ENCODE measurements around the gene GRHL3. TPM values are rescaled to one million over a fixed set of nuclear protein-coding genes. Genes with fewer than 3 reads are reported as not detected.

GRHL3 gene
- total RNA-seq, 1 donor from 2014 or later = 1.5 TPM

DNA sequence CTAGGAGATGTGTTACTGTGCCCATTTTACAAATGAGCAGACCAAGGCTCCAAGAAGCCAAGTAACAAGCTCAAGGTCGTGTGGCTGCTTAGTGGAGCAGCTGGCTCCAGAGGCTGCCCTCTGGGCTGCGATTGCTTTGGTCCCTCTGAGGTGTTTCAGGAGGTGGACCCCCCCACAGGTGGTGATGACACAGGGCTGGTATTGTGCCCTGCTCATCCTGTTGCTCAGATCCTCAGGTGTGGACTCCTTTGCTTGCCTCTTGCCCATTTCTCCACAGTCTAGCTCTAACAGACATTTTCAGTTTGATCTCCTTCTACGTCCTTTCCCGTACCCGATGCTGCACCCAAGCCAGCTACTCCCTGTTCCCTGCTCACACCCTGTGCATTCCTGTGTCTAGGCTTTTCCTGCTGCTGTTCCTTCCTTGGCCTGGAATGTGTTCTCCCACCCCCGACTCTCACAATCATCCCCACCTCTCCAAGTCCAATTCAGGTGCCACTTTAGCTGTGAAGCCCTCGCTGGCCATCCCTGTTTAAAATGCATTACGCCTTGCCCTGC lies 28.1 kb upstream of the GRHL3 start:
- no peak for DNase-seq (ENCODE audit: low spot score)
- H3F3A ChIP-seq (ENCODE audit: low read depth) = peaks cover 15% of the 10 kb centered on the region
- no peak overlapping the region for H3K4me3 ChIP-seq
- TF ChIP-seq EZH2phosphoT487 (IDR thresholded peaks at IDR 0.05) (no peak), EZH2 (IDR thresholded peaks at IDR 0.05) (no peak)
- TF ChIP-seq, protein P1, sequence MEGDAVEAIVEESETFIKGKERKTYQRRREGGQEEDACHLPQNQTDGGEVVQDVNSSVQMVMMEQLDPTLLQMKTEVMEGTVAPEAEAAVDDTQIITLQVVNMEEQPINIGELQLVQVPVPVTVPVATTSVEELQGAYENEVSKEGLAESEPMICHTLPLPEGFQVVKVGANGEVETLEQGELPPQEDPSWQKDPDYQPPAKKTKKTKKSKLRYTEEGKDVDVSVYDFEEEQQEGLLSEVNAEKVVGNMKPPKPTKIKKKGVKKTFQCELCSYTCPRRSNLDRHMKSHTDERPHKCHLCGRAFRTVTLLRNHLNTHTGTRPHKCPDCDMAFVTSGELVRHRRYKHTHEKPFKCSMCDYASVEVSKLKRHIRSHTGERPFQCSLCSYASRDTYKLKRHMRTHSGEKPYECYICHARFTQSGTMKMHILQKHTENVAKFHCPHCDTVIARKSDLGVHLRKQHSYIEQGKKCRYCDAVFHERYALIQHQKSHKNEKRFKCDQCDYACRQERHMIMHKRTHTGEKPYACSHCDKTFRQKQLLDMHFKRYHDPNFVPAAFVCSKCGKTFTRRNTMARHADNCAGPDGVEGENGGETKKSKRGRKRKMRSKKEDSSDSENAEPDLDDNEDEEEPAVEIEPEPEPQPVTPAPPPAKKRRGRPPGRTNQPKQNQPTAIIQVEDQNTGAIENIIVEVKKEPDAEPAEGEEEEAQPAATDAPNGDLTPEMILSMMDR (IDR thresholded peaks at IDR 0.05) = no peak
- H3K36me3 ChIP-seq = no peaks in the 10 kb centered on the region
- no peaks in the 10 kb centered on the region for H3K27me3 ChIP-seq
- Mint-ChIP-seq H3K36me3 (no peaks in the 10 kb centered on the region), H3K4me3 (no peak overlapping the region), H3K9me3 (no peaks in the 10 kb centered on the region), H3K4me1 (peaks cover 21% of the 10 kb centered on the region), H3K27me3 (ENCODE audit: insufficient read depth, low read depth) (peaks cover 3% of the 10 kb centered on the region), H3K27ac (peak overlapping the region; percentile 9)
- no peak overlapping the region for H2AFZ ChIP-seq (replicated peaks)
- no peak overlapping the region for H3K9ac ChIP-seq
- H3K4me2 ChIP-seq = no peak overlapping the region
- no peak overlapping the region for H3K27ac ChIP-seq
- peaks cover 6% of the 10 kb centered on the region for H4K20me1 ChIP-seq (ENCODE audit: low read depth)
- peaks cover 27% of the 10 kb centered on the region for H3K4me1 ChIP-seq
- H3K79me2 ChIP-seq (ENCODE audit: low read depth) = no peaks in the 10 kb centered on the region
- H3K9me3 ChIP-seq (ENCODE audit: low read depth) = no peaks in the 10 kb centered on the region

DNA sequence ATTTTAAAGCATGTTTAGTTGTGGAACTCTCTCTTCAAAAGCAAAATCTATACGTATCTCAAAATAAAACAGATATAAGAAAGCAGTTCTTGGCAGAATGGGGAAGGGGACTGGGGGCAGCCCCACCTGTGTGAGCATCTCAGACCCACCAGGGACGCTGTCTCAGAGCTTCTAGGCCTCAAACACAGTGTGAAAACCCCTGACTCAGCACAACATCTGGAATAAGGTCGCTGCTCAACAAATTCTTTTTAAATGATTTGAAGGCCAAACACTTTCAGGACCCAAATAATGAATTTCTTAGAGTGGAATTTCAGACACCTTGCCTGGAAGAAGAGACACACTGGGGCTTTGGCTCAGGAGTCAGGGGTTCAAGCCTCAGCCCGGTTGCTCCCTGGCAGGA lies 27.1 kb upstream of the GRHL3 start:
- H3K27me3 ChIP-seq = no peaks in the 10 kb centered on the region
- H3K27ac ChIP-seq = no peak overlapping the region
- H3K36me3 Mint-ChIP-seq = no peaks in the 10 kb centered on the region
- H3K27me3 Mint-ChIP-seq (ENCODE audit: insufficient read depth, low read depth) = peaks cover 3% of the 10 kb centered on the region
- H3K9ac ChIP-seq = no peak overlapping the region
- peaks cover 20% of the 10 kb centered on the region for H3K4me1 ChIP-seq
- no peak overlapping the region for H3K4me3 Mint-ChIP-seq
- H3K4me2 ChIP-seq = no peak overlapping the region
- no peaks in the 10 kb centered on the region for H3K36me3 ChIP-seq
- H2AFZ ChIP-seq (replicated peaks) = no peak overlapping the region
- TF ChIP-seq EZH2 (IDR thresholded peaks at IDR 0.05) (no peak), EZH2phosphoT487 (IDR thresholded peaks at IDR 0.05) (no peak)
- TF ChIP-seq, protein P1 (IDR thresholded peaks at IDR 0.05) = no peak
- no peak for DNase-seq (ENCODE audit: low spot score)
- peaks cover 4% of the 10 kb centered on the region for H3F3A ChIP-seq (ENCODE audit: low read depth)
- H3K4me1 Mint-ChIP-seq = peaks cover 27% of the 10 kb centered on the region
- no peaks in the 10 kb centered on the region for H3K79me2 ChIP-seq (ENCODE audit: low read depth)
- H3K27ac Mint-ChIP-seq = no peak overlapping the region
- H4K20me1 ChIP-seq (ENCODE audit: low read depth) = no peaks in the 10 kb centered on the region
- no peak overlapping the region for H3K4me3 ChIP-seq
- H3K9me3 Mint-ChIP-seq = no peaks in the 10 kb centered on the region
- H3K9me3 ChIP-seq (ENCODE audit: low read depth) = no peaks in the 10 kb centered on the region

DNA sequence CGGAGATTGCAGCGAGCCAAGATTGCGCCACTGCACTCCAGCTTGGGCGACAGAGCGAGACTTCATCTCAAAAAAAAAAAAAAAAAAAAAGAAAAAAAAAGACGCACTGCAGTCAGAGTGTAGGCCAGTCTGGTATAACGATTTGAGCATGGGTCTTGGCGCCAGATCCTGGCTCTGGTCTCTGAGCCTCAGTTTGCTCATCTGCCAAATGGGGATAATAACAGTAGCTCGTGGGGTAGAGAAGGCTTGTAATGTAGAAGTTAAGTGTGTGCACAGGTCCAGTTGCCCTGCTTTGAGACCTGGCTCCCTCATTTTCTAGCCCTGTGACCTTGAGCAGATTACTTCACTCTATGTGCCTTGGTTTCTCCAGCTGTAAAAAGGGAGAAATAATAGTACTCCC lies 26.3 kb upstream of the GRHL3 start:
- no peaks in the 10 kb centered on the region for H3K79me2 ChIP-seq (ENCODE audit: low read depth)
- Mint-ChIP-seq H3K27ac (no peak overlapping the region), H3K27me3 (ENCODE audit: insufficient read depth, low read depth) (peaks cover 3% of the 10 kb centered on the region), H3K4me1 (peaks cover 33% of the 10 kb centered on the region), H3K9me3 (no peaks in the 10 kb centered on the region), H3K4me3 (no peak overlapping the region), H3K36me3 (no peaks in the 10 kb centered on the region)
- H3F3A ChIP-seq (ENCODE audit: low read depth) = no peaks in the 10 kb centered on the region
- H3K36me3 ChIP-seq = no peaks in the 10 kb centered on the region
- H3K27ac ChIP-seq = no peak overlapping the region
- no peak overlapping the region for H3K4me3 ChIP-seq
- no peaks in the 10 kb centered on the region for H3K9me3 ChIP-seq (ENCODE audit: low read depth)
- no peaks in the 10 kb centered on the region for H3K27me3 ChIP-seq
- no peak overlapping the region for H2AFZ ChIP-seq (replicated peaks)
- no peak overlapping the region for H3K9ac ChIP-seq
- H3K4me1 ChIP-seq = peaks cover 22% of the 10 kb centered on the region
- no peak for TF ChIP-seq EZH2phosphoT487 (IDR thresholded peaks at IDR 0.05)
- TF ChIP-seq EZH2 (IDR thresholded peaks at IDR 0.05) = no peak
- TF ChIP-seq, protein P1 (IDR thresholded peaks at IDR 0.05) = no peak
- H4K20me1 ChIP-seq (ENCODE audit: low read depth) = no peaks in the 10 kb centered on the region
- H3K4me2 ChIP-seq = no peak overlapping the region
- DNase-seq (ENCODE audit: low spot score) = no peak

All from neural progenitor cell (in vitro differentiated cells).